Loucy (cell line): ENCODE data around the gene NCF4.

Experiments used
- EZH2phosphoT487 ChIP-seq: fragments of 200-600 bp; IDR thresholded peaks from 2 replicates; pipeline ENCODE4 v1.6.1; 2018; ENCODE audit warnings: antibody characterized with exemption, mild to moderate bottlenecking, moderate library complexity, borderline replicate concordance
- TF ChIP-seq, protein P1 (sequence below): fragments of 200-600 bp; sonication (generic); conservative IDR thresholded peaks from 2 replicates; pipeline ENCODE4 v1.5.1; 2014; ENCODE audit warnings: mild to moderate bottlenecking, antibody characterized with exemption, low read length

DNA sequence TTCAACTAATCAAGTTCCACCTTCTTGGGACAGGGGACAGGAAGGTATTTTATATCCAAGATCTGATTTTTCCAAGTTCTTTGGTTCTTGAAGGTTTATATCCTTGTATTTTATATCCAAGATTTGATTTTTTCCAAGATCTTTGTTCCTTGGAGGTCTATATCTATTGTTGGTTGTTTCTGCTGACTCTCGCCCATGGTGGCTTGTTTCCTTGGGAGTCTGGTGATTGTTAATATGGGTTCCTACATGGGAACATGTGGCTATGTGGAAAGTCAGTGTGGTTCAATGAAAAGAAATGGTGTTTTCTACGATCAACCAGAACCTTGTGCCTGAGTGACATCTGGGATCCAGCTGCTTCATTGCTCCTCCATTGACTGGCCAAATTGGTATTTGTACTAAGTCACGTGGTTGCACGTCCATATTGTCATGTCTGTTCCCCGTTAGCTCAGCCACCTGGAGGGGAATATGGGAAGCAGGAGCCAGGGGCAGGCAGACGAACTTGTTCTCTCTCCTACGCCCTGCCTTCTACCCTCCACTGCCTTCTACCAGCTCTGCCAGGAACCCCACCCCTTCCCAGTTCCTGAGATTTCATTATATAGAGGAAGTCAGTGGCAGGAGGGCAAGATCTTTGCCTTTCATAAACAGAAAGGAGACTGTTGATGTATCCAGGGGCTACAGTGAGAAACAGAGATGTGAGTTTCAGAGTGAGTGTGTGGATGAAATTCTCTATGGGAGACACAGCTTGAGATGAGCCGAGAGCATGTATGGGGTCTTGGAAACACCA, 41.5 kb downstream of the NCF4 start:
- TF ChIP-seq, protein P1, sequence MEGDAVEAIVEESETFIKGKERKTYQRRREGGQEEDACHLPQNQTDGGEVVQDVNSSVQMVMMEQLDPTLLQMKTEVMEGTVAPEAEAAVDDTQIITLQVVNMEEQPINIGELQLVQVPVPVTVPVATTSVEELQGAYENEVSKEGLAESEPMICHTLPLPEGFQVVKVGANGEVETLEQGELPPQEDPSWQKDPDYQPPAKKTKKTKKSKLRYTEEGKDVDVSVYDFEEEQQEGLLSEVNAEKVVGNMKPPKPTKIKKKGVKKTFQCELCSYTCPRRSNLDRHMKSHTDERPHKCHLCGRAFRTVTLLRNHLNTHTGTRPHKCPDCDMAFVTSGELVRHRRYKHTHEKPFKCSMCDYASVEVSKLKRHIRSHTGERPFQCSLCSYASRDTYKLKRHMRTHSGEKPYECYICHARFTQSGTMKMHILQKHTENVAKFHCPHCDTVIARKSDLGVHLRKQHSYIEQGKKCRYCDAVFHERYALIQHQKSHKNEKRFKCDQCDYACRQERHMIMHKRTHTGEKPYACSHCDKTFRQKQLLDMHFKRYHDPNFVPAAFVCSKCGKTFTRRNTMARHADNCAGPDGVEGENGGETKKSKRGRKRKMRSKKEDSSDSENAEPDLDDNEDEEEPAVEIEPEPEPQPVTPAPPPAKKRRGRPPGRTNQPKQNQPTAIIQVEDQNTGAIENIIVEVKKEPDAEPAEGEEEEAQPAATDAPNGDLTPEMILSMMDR = no peak
- no peak for TF ChIP-seq EZH2phosphoT487
